GM12878 (cell line): ENCODE measurements around the gene OLA1.

Experiments used
- CHD1 ChIP-seq: IDR thresholded peaks from 2 replicates; pipeline ENCODE4 v1.6.1; 2012; ENCODE audit warnings: low read depth, low read length, improper control_type of control experiment
- POLR2AphosphoS5 ChIP-seq: IDR thresholded peaks from 2 replicates; pipeline ENCODE4 v1.6.1; 2011; ENCODE audit warnings: mild to moderate bottlenecking, low read length, inconsistent platforms
- TF ChIP-seq, protein P1 (sequence below): fragments of 450-650 bp; formaldehyde crosslinking; IDR thresholded peaks from 2 replicates; pipeline ENCODE4 v1.4.0; 2022; ENCODE audit warnings: mild to moderate bottlenecking, moderate library complexity
- TF ChIP-seq, protein P2 (sequence below): IDR thresholded peaks from 2 replicates; pipeline ENCODE4 v1.6.1; 2011; ENCODE audit warnings: mild to moderate bottlenecking, low read depth, low read length, moderate library complexity; ENCODE audit not compliant: insufficient replicate concordance
- TF ChIP-seq, protein P3 (sequence below): IDR thresholded peaks from 2 replicates; pipeline ENCODE4 v1.6.1; 2012; ENCODE audit warnings: low read depth, low read length, improper control_type of control experiment
- TF ChIP-seq, protein P4 (sequence below): fragments of 450-650 bp; IDR thresholded peaks from 2 replicates; pipeline ENCODE4 v1.6.1; 2018; ENCODE audit warnings: borderline replicate concordance, mild to moderate bottlenecking; ENCODE audit not compliant: partially characterized antibody

DNA sequence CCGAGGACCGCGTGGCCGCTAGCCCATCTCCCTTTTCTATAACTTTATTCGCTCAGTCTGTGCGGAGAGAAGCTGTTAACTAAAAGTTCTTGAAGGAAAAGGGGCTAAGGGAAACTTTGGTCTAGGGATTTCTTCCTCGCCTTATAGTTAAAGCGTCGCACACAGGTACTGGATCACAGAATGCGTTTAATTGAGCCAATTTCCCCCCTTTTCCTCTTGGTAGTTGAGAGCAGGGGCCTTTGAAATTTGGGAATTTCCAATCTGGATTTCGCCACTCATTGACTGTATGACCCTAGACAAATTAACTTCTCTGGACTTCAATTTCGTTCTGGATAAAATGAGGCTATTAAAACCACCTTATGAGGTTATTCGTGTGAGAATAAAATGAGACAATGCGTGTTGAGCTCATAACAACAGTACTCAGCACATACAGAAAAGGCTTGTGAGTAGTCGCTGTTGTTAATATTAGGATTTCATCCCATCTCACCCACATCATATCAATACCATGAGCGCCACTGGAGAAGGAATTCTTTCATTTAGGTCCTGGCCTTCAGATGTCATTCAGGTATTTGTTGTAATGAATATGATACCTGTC lies 763 bp upstream of the OLA1 start:
- TF ChIP-seq CHD1 (no peak), POLR2AphosphoS5 (no peak; the same call in 1 of the 2 replicates)
- TF ChIP-seq, protein P1, sequence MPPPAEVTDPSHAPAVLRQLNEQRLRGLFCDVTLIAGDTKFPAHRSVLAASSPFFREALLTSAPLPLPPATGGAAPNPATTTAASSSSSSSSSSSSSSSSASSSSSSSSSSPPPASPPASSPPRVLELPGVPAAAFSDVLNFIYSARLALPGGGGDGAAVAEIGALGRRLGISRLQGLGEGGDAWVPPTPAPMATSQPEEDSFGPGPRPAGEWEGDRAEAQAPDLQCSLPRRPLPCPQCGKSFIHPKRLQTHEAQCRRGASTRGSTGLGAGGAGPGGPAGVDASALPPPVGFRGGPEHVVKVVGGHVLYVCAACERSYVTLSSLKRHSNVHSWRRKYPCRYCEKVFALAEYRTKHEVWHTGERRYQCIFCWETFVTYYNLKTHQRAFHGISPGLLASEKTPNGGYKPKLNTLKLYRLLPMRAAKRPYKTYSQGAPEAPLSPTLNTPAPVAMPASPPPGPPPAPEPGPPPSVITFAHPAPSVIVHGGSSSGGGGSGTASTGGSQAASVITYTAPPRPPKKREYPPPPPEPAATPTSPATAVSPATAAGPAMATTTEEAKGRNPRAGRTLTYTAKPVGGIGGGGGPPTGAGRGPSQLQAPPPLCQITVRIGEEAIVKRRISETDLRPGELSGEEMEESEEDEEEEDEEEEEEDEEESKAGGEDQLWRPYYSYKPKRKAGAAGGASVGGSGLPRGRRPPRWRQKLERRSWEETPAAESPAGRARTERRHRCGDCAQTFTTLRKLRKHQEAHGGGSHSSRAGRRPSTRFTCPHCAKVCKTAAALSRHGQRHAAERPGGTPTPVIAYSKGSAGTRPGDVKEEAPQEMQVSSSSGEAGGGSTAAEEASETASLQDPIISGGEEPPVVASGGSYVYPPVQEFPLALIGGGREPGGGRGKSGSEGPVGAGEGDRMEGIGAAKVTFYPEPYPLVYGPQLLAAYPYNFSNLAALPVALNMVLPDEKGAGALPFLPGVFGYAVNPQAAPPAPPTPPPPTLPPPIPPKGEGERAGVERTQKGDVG (CRISPR knock-in tag), result no peak
- TF ChIP-seq, protein P2, sequence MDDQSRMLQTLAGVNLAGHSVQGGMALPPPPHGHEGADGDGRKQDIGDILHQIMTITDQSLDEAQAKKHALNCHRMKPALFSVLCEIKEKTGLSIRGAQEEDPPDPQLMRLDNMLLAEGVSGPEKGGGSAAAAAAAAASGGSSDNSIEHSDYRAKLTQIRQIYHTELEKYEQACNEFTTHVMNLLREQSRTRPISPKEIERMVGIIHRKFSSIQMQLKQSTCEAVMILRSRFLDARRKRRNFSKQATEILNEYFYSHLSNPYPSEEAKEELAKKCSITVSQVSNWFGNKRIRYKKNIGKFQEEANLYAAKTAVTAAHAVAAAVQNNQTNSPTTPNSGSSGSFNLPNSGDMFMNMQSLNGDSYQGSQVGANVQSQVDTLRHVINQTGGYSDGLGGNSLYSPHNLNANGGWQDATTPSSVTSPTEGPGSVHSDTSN, result no peak
- TF ChIP-seq, protein P3, sequence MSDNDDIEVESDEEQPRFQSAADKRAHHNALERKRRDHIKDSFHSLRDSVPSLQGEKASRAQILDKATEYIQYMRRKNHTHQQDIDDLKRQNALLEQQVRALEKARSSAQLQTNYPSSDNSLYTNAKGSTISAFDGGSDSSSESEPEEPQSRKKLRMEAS, result no peak
- TF ChIP-seq, protein P4, sequence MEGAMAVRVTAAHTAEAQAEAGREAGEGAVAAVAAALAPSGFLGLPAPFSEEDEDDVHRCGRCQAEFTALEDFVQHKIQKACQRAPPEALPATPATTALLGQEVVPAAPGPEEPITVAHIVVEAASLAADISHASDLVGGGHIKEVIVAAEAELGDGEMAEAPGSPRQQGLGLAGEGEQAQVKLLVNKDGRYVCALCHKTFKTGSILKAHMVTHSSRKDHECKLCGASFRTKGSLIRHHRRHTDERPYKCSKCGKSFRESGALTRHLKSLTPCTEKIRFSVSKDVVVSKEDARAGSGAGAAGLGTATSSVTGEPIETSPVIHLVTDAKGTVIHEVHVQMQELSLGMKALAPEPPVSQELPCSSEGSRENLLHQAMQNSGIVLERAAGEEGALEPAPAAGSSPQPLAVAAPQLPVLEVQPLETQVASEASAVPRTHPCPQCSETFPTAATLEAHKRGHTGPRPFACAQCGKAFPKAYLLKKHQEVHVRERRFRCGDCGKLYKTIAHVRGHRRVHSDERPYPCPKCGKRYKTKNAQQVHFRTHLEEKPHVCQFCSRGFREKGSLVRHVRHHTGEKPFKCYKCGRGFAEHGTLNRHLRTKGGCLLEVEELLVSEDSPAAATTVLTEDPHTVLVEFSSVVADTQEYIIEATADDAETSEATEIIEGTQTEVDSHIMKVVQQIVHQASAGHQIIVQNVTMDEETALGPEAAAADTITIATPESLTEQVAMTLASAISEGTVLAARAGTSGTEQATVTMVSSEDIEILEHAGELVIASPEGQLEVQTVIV, result no peak
